HepG2 (cell line): ENCODE results near the gene SYTL5. TPM values are rescaled to one million over a fixed set of nuclear protein-coding genes. Genes with fewer than 3 reads are reported as not detected.
A peak's percentile ranks its signal among the peaks of the same experiment; 100 is the strongest.

Experiments used
- ATAC-seq: fragments of 200-7000 bp; cut with Tn5 transposase; 3 replicates; pipeline ENCODE4 v1.9.1; 2020; ENCODE audit warnings: mild to moderate bottlenecking, moderate library complexity
- BruUV-seq: library from RNA; stranded (reverse); fragments of 400-500 nt; replicated peaks from 2 replicates; lab custom pipeline; 2021; lab: Mats Ljungman, UMichigan
- CTCF ChIA-PET: fragments of 300-600 bp; formaldehyde crosslinking; extraction: SDS; loops from one replicate; lab custom pipeline; 2021; ENCODE audit warnings: low total read pairs, inconsistent platforms, low intra/inter-chr PET ratio; lab: Yijun Ruan, JAX
- POLR2A ChIA-PET: fragments of 350-600 bp; sonication (Branson Sonifier 250); formaldehyde crosslinking; loops from one replicate; lab custom pipeline; 2020; ENCODE audit warnings: antibody characterized with exemption, inconsistent platforms; lab: Yijun Ruan, JAX
- DNase-seq: peaks from one replicate; pipeline ENCODE4 v3.0.0-alpha.2; 2015; ENCODE audit warnings: low spot score
- FAIRE-seq: peaks from 3 replicates; lab custom pipeline; 2011; peaks lifted over from hg19 to GRCh38; lab: Jason Lieb, UNC
- H2AFZ ChIP-seq: one replicate; pipeline ENCODE4 v1.6.1; 2011; ENCODE audit warnings: low read length, inconsistent platforms
- H3K27ac ChIP-seq: fragments of 300-600 bp; 3 replicates; pipeline ENCODE4 v1.8.0; 2011; ENCODE audit warnings: mixed run types, mild to moderate bottlenecking, mixed read lengths, low read length, inconsistent platforms; ENCODE audit not compliant: insufficient read depth; ENCODE audit errors: extremely low read length
- H3K27me3 ChIP-seq, 2 experiments: fragments of 200-600 bp in 1 of 2; 2 replicates in 1 of 2; 3 replicates in 1 of 2; pipeline versions ENCODE4 v1.6.0 to v1.8.0; 2011; ENCODE audit warnings: low read length in 2 of 2, mild to moderate bottlenecking in 2 of 2, moderate library complexity in 2 of 2, inconsistent platforms in 1 of 2; ENCODE audit not compliant: insufficient read depth in 2 of 2, control insufficient read depth in 1 of 2
- H3K36me3 ChIP-seq, 2 experiments: fragments of 200-600 bp in 1 of 2; replicated peaks in 1 of 2; 2 replicates in 1 of 2; 3 replicates in 1 of 2; pipeline versions ENCODE4 v1.5.1 to v1.8.0; 2011; ENCODE audit warnings: low read length in 2 of 2, inconsistent platforms in 1 of 2; ENCODE audit not compliant: insufficient read depth in 2 of 2, control insufficient read depth in 1 of 2
- H3K4me1 ChIP-seq: 2 replicates; pipeline ENCODE4 v1.5.1; 2012; ENCODE audit warnings: low read length, inconsistent platforms; ENCODE audit not compliant: insufficient read depth
- H3K4me2 ChIP-seq: 2 replicates; pipeline ENCODE4 v1.6.0; 2011; ENCODE audit warnings: low read depth, low read length, inconsistent platforms
- H3K4me3 ChIP-seq, 3 experiments: fragments of 200-600 bp in 1 of 3; sonication (generic), shearing (Covaris generic) in 1 of 3; replicated peaks in 1 of 3; 2 replicates each; pipeline ENCODE4 v1.5.1; 2011 to 2016; ENCODE audit warnings: low read length in 3 of 3, inconsistent platforms in 2 of 3, low read depth in 2 of 3, mild to moderate bottlenecking in 2 of 3, control low read depth in 1 of 3, mixed read lengths in 1 of 3; ENCODE audit not compliant: insufficient read depth in 1 of 3
- H3K79me2 ChIP-seq: one replicate; pipeline ENCODE4 v1.6.1; 2011; ENCODE audit warnings: low read length, inconsistent platforms; ENCODE audit not compliant: insufficient read depth
- H3K9ac ChIP-seq: 2 replicates; pipeline ENCODE4 v1.6.0; 2011; ENCODE audit warnings: mild to moderate bottlenecking, low read depth, low read length, inconsistent platforms; ENCODE audit not compliant: insufficient read depth
- H3K9me3 ChIP-seq: 2 replicates; pipeline ENCODE4 v1.5.1; 2012; ENCODE audit warnings: mild to moderate bottlenecking, low read length
- H4K20me1 ChIP-seq: 2 replicates; pipeline ENCODE4 v1.6.0; 2011; ENCODE audit warnings: inconsistent platforms, mild to moderate bottlenecking, low read length, moderate library complexity; ENCODE audit not compliant: insufficient read depth
- ETS1 ChIP-seq: sonication (generic); formaldehyde crosslinking; IDR thresholded peaks from 2 replicates; pipeline ENCODE4 v1.4.0; 2020; ENCODE audit warnings: missing genetic modification reagents
- JARID2 ChIP-seq: sonication (generic); formaldehyde crosslinking; IDR thresholded peaks from 2 replicates; pipeline ENCODE4 v1.8.1; 2023; ENCODE audit warnings: missing genetic modification reagents, inconsistent platforms; ENCODE audit not compliant: insufficient replicate concordance
- PAXIP1 ChIP-seq: sonication (generic); formaldehyde crosslinking; conservative IDR thresholded peaks from 2 replicates; pipeline ENCODE4 v1.4.0; 2020; ENCODE audit warnings: mild to moderate bottlenecking, missing genetic modification reagents, moderate library complexity
- ZFP41 ChIP-seq: sonication (generic); formaldehyde crosslinking; IDR thresholded peaks from 2 replicates; pipeline ENCODE4 v1.4.0; 2020; ENCODE audit warnings: mild to moderate bottlenecking, missing genetic modification reagents, borderline replicate concordance
- WGBS: methylation state at CpG from one replicate; pipeline ENCODE4 v1.1.6; 2017; ENCODE audit warnings: low lambda C conversion rate; 5-methylcytosine and 5-hydroxymethylcytosine counted together
- in situ Hi-C: cut with HindIII; loops from 2 replicates; pipeline ENCODE4 v1.10.0; 2017; ENCODE audit warnings: low pct_unique_long_range_greater_than_20kb; ENCODE audit not compliant: extremely low pct_ligation_motif_present
- intact Hi-C: fragments of 100-400 bp; cut with micrococcal nuclease; formaldehyde crosslinking; loops from one replicate; pipeline ENCODE4 v1.10.0; 2022; ENCODE audit not compliant: unreplicated experiment
- polyA plus RNA-seq, 8 experiments: library from polyadenylated mRNA; depleted of rRNA in 3 of 8; stranded (reverse) in 7 of 8; unstranded in 1 of 8; fragments of >200 nt; fragmentation: Illumina TruSeq in 4 of 8; extraction: Trizol in 4 of 8; gene quantifications; 2 replicates each; pipeline versions ENCODE4 v1.2.1 to v1.2.3, GENCODE V29; 2011 to 2016; ENCODE audit warnings: low read depth in 4 of 8, missing spikeins in 1 of 8, mixed read lengths in 1 of 8; ENCODE audit not compliant: insufficient read depth in 1 of 8
- total RNA-seq, 5 experiments: library from RNA; depleted of rRNA; stranded (reverse); fragments of >200 nt; fragmentation: Illumina TruSeq; extraction: Trizol; gene quantifications; 2 replicates each; pipeline ENCODE4 v1.2.3, GENCODE V29; 2016; ENCODE audit warnings: low read depth in 1 of 5

The SYTL5 gene
- total and polyA plus RNA-seq, 2 of the 13 experiments (the other 11 are each of a cell fraction or from before 2014, with no cell fraction given): not detected

- TF ChIP-seq PAXIP1 (CRISPR knock-in tag): peak; percentile 58
Measured at GRCh38 chrX:38018766-38019425, 12.5 kb downstream of the SYTL5 start (continued).

GRCh38 chrX:38028300-38028699 lies 21.9 kb downstream of the SYTL5 start:
- CTCF ChIA-PET: no interaction called here
- H3K79me2 ChIP-seq: no peaks in the 10 kb centered on the region
- POLR2A ChIA-PET: no interaction called here
- FAIRE-seq: no peak
- H3K27me3 ChIP-seq: no peaks in the 10 kb centered on the region
- no peaks in the 10 kb centered on the region for H4K20me1 ChIP-seq
- H3K4me1 ChIP-seq: no peaks in the 10 kb centered on the region
- 0% methylated on average over 1 of the region's 1 CpG for WGBS
- intact Hi-C loops (no loop called here), in situ Hi-C loops (no loop called here)
- no peak for DNase-seq
- no peak overlapping the region for H3K9ac ChIP-seq
- no peak for ATAC-seq
- no peak overlapping the region for H2AFZ ChIP-seq
- H3K9me3 ChIP-seq: no peaks in the 10 kb centered on the region
- TF ChIP-seq ETS1 (CRISPR knock-in tag): no peak
- TF ChIP-seq ZFP41 (CRISPR knock-in tag): no peak
- no peak for TF ChIP-seq JARID2 (CRISPR knock-in tag)
- no peak overlapping the region for H3K4me3 ChIP-seq
- no peak overlapping the region for H3K27ac ChIP-seq
- no peaks in the 10 kb centered on the region for H3K36me3 ChIP-seq
- no peak overlapping the region for H3K4me2 ChIP-seq
- BruUV-seq: no TSS peak
